ENCODE measurements around the gene TMEM225B. TPM values are rescaled to one million over a fixed set of nuclear protein-coding genes. Genes with fewer than 3 reads are reported as not detected.

The TMEM225B gene
- total and polyA plus RNA-seq, 2 of the 4 experiments (the other 2 are of a cell fraction): 0.32 to 0.54 TPM

DNA sequence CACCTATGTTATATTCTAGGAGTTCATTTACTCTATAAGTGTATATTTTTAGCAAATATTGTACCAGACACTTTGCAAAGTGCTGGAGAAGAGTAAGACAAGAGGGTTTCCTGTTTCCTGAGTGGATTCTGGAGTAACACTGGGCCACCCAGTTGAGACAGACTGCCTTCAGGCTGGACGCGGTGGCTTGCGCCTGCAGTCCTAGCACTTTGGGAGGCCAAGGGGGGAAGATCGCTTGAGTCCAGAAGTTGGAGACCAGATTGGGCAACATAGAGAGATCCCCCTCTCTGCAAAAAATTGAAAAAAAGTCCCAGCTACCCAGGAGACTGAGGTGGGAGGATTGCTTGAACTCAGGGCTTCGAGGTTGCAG, 17.9 kb downstream of the TMEM225B start:
- DNase-seq (no peak), ATAC-seq (ENCODE audit: low read depth) (no peak)
- Histone ChIP-seq H3K9me3 (ENCODE audit: control insufficient read depth, insufficient read depth, low read length) (no peaks in the 10 kb centered on the region), H2BK15ac (ENCODE audit: low read depth, low read length) (no peak overlapping the region), H3K23ac (ENCODE audit: low read depth, low read length) (no peak overlapping the region), H3K36me3 (ENCODE audit: control insufficient read depth, insufficient read depth, low read length) (peaks cover 16% of the 10 kb centered on the region), H3K4me2 (ENCODE audit: low read depth, low read length) (peak overlapping the region; percentile 81), H3K18ac (ENCODE audit: low read depth, low read length) (no peak overlapping the region), H3K27ac (ENCODE audit: insufficient read depth, low read length) (no peak overlapping the region), H3K56ac (ENCODE audit: extremely low read depth, insufficient read depth, low read length) (no peak overlapping the region), H3K4ac (ENCODE audit: low read depth, low read length) (no peak overlapping the region; the same call in 1 of the 2 replicates), H3K4me1 (ENCODE audit: control insufficient read depth, insufficient read depth, low read length) (no peaks in the 10 kb centered on the region), H2BK5ac (ENCODE audit: low read depth, low read length, poor library complexity, severe bottlenecking) (no peak overlapping the region), H4K91ac (ENCODE audit: insufficient read depth, low read depth, low read length) (no peak overlapping the region), H3K9ac (ENCODE audit: low read depth, low read length) (no peak overlapping the region), H2BK20ac (ENCODE audit: low read depth, low read length) (no peak overlapping the region), H4K5ac (ENCODE audit: low read depth, low read length) (peak overlapping the region; percentile 13), H2BK120ac (ENCODE audit: low read depth, low read length) (no peak overlapping the region), H3K9me1 (ENCODE audit: insufficient read depth, low read length) (peaks cover 3% of the 10 kb centered on the region; the same call in 1 of the 2 replicates), H4K8ac (ENCODE audit: low read depth in 2 of 2, low read length in 2 of 2) (peak overlapping the region; percentile 68 to 100), H2AK9ac (replicated peaks; ENCODE audit: low read depth, low read length, poor library complexity) (peak overlapping the region; percentile 10), H3K79me1 (ENCODE audit: low read depth in 1 of 2, low read length in 2 of 2) (peaks cover 17 to 32% of the 10 kb centered on the region in 2 experiments; a peak in 3 of 4 replicates), H2AFZ (replicated peaks; ENCODE audit: low read length, poor library complexity) (peak overlapping the region; percentile 99), H4K20me1 (ENCODE audit: insufficient read depth, low read length) (no peaks in the 10 kb centered on the region), H3K27me3 (ENCODE audit: control insufficient read depth, insufficient read depth, low read length) (no peaks in the 10 kb centered on the region), H3K14ac (replicated peaks; ENCODE audit: low read depth, low read length) (0 out of 2 replicates have a peak overlapping the region, but pooled peaks have one; percentile 89), H3K4me3 (ENCODE audit: insufficient read depth, low read depth, low read length) (peak overlapping the region; percentile 63; the same call in 1 of the 2 replicates), H2AK5ac (ENCODE audit: low read depth, low read length) (no peak overlapping the region)
- POLR2A ChIA-PET (ENCODE audit: unreplicated experiment): interaction anchor here (0.7 kb wide), 1 partner anchor 486 kb away, joined by 3 read pairs; no protein-coding TSS in a partner anchor
- in situ Hi-C loops (cut with MboI; ENCODE audit: low sequenced_read_pairs) (loop anchor here (5.0 kb wide), 1 partner anchor 54 kb away; no protein-coding TSS in a partner anchor), dilution Hi-C loops (cut with HindIII; ENCODE audit: low sequenced_read_pairs, unreplicated experiment) (no loop called here), intact Hi-C loops (cut with micrococcal nuclease) (loop anchor here (2.0 to 5.0 kb wide), 3 partner anchors 54 to 376 kb away; partner anchors contain the start of gene ZKSCAN5)
- WGBS, 2 experiments (ENCODE audit: extremely low coverage in 2 of 2, insufficient read length in 1 of 2): no CpG with 5 or more reads among the region's 5 CpGs
- CTCF ChIA-PET: interaction anchor here (0.6 to 1.1 kb wide), 3 partner anchors 13 to 70 kb away, joined by 3 to 4 read pairs (median 4); no protein-coding TSS in a partner anchor
- TF ChIP-seq FOS (IDR thresholded peaks at IDR 0.05; ENCODE audit: low read depth, low read length) (no peak), CHD1 (IDR thresholded peaks at IDR 0.05; ENCODE audit: low read depth, low read length) (no peak), SMC3 (IDR thresholded peaks at IDR 0.05; ENCODE audit: low read depth, low read length) (no peak), RCOR1 (IDR thresholded peaks at IDR 0.05; ENCODE audit: insufficient replicate concordance, low read length) (no peak), POLR2A (IDR thresholded peaks at IDR 0.05; ENCODE audit: low read depth, low read length) (no peak), MAZ (IDR thresholded peaks at IDR 0.05; ENCODE audit: borderline replicate concordance, low read depth, low read length) (no peak), NFE2L2 (IDR thresholded peaks at IDR 0.05; ENCODE audit: low read depth, low read length) (no peak), MAFK (IDR thresholded peaks at IDR 0.05; ENCODE audit: low read depth, low read length) (no peak), CEBPB (IDR thresholded peaks at IDR 0.05; ENCODE audit: low read depth, low read length) (no peak), RAD21 (IDR thresholded peaks at IDR 0.05; ENCODE audit: low read length) (no peak), MXI1 (IDR thresholded peaks at IDR 0.05; ENCODE audit: borderline replicate concordance, low read depth, low read length) (no peak), RFX5 (IDR thresholded peaks at IDR 0.05; ENCODE audit: low read depth, low read length) (no peak), BHLHE40 (IDR thresholded peaks at IDR 0.05; ENCODE audit: low read depth, low read length) (no peak)
- TF ChIP-seq, protein P1, sequence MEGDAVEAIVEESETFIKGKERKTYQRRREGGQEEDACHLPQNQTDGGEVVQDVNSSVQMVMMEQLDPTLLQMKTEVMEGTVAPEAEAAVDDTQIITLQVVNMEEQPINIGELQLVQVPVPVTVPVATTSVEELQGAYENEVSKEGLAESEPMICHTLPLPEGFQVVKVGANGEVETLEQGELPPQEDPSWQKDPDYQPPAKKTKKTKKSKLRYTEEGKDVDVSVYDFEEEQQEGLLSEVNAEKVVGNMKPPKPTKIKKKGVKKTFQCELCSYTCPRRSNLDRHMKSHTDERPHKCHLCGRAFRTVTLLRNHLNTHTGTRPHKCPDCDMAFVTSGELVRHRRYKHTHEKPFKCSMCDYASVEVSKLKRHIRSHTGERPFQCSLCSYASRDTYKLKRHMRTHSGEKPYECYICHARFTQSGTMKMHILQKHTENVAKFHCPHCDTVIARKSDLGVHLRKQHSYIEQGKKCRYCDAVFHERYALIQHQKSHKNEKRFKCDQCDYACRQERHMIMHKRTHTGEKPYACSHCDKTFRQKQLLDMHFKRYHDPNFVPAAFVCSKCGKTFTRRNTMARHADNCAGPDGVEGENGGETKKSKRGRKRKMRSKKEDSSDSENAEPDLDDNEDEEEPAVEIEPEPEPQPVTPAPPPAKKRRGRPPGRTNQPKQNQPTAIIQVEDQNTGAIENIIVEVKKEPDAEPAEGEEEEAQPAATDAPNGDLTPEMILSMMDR (conservative IDR thresholded peaks at IDR 0.05; ENCODE audit: low read depth, low read length): no peak
- TF ChIP-seq, protein P2, sequence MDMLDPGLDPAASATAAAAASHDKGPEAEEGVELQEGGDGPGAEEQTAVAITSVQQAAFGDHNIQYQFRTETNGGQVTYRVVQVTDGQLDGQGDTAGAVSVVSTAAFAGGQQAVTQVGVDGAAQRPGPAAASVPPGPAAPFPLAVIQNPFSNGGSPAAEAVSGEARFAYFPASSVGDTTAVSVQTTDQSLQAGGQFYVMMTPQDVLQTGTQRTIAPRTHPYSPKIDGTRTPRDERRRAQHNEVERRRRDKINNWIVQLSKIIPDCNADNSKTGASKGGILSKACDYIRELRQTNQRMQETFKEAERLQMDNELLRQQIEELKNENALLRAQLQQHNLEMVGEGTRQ (IDR thresholded peaks at IDR 0.05; ENCODE audit: low read depth, low read length): no peak
- TF ChIP-seq, protein P3, sequence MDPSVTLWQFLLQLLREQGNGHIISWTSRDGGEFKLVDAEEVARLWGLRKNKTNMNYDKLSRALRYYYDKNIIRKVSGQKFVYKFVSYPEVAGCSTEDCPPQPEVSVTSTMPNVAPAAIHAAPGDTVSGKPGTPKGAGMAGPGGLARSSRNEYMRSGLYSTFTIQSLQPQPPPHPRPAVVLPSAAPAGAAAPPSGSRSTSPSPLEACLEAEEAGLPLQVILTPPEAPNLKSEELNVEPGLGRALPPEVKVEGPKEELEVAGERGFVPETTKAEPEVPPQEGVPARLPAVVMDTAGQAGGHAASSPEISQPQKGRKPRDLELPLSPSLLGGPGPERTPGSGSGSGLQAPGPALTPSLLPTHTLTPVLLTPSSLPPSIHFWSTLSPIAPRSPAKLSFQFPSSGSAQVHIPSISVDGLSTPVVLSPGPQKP (IDR thresholded peaks at IDR 0.05; ENCODE audit: borderline replicate concordance, low read depth, low read length): no peak
- BruUV-seq (replicated peaks): no TSS peak

Data from IMR-90 (cell line).